K562 (cell line): ENCODE measurements around the gene TRAPPC2L. TPM values are rescaled to one million over a fixed set of nuclear protein-coding genes. Genes with fewer than 3 reads are reported as not detected.

Experiments
- ATAC-seq: fragments of 200-7000 bp; cut with Tn5 transposase; 3 replicates; pipeline ENCODE4 v1.9.1; 2020; ENCODE audit warnings: moderate library complexity
- BruUV-seq: library from RNA; stranded (reverse); fragments of 400-500 nt; replicated peaks from 2 replicates; lab custom pipeline; 2021; lab: Mats Ljungman, UMichigan
- CTCF ChIA-PET: fragments of 300-600 bp; formaldehyde crosslinking; extraction: SDS; loops from one replicate; lab custom pipeline; 2021; ENCODE audit warnings: low intra/inter-chr PET ratio; lab: Yijun Ruan, JAX
- POLR2A ChIA-PET: fragments of 300-600, 350-650 bp; sonication (Branson Sonifier 250); formaldehyde crosslinking; extraction: SDS; loops from one replicate; lab custom pipeline; 2021; ENCODE audit warnings: antibody characterized with exemption, inconsistent platforms; lab: Yijun Ruan, JAX
- DNase-seq, 4 experiments: peaks; one replicate each; pipeline versions ENCODE4 v3.0.0 to v3.0.0-alpha.2; 2011 to 2018; ENCODE audit warnings: low spot score in 3 of 4, mixed read lengths in 3 of 4; ENCODE audit errors: extremely low read depth in 1 of 4
- FAIRE-seq: peaks from 2 replicates; lab custom pipeline; 2011; peaks lifted over from hg19 to GRCh38; lab: Jason Lieb, UNC
- H2AFZ ChIP-seq: 2 replicates; pipeline ENCODE4 v1.6.0; 2011; ENCODE audit warnings: low read depth, low read length, control low read depth, inconsistent platforms
- H3K27ac ChIP-seq: fragments of 200-600 bp; 3 replicates; pipeline ENCODE4 v1.8.0; 2011; ENCODE audit warnings: low read depth, mild to moderate bottlenecking, control low read depth, inconsistent platforms, low read length, moderate library complexity, mixed read lengths; ENCODE audit errors: extremely low read depth
- H3K27me3 ChIP-seq, 2 experiments: fragments of 300-600 bp in 1 of 2; 2 replicates in 1 of 2; 3 replicates in 1 of 2; pipeline versions ENCODE4 v1.6.0 to v1.8.0; 2011; ENCODE audit warnings: inconsistent platforms in 2 of 2, low read length in 2 of 2, mild to moderate bottlenecking in 1 of 2, mixed read lengths in 1 of 2, moderate library complexity in 1 of 2; ENCODE audit not compliant: control insufficient read depth in 2 of 2, insufficient read depth in 2 of 2
- H3K36me3 ChIP-seq: fragments of 300-600 bp; 3 replicates; pipeline ENCODE4 v1.8.0; 2011; ENCODE audit warnings: mild to moderate bottlenecking, low read length, inconsistent platforms; ENCODE audit not compliant: control insufficient read depth, insufficient read depth
- H3K4me1 ChIP-seq, 2 experiments: fragments of 200-600 bp in 1 of 2; replicated peaks in 1 of 2; 2 replicates in 1 of 2; 3 replicates in 1 of 2; pipeline versions ENCODE4 v1.5.1 to v1.8.0; 2011; ENCODE audit warnings: inconsistent platforms in 2 of 2, low read length in 2 of 2, mild to moderate bottlenecking in 1 of 2, mixed read lengths in 1 of 2, moderate library complexity in 1 of 2; ENCODE audit not compliant: control insufficient read depth in 2 of 2, insufficient read depth in 2 of 2
- H3K4me2 ChIP-seq: 2 replicates; pipeline ENCODE4 v1.6.1; 2011; ENCODE audit warnings: low read length, control low read depth, inconsistent platforms, mixed read lengths; ENCODE audit not compliant: insufficient read depth
- H3K4me3 ChIP-seq: fragments of 200-600 bp; sonication (generic), shearing (Covaris generic); 2 replicates; pipeline ENCODE4 v1.5.1; 2016; ENCODE audit warnings: control low read depth, inconsistent platforms
- H3K79me2 ChIP-seq: fragments of 200-600 bp; 3 replicates; pipeline ENCODE4 v1.8.0; 2011; ENCODE audit warnings: low read length, inconsistent platforms; ENCODE audit not compliant: control insufficient read depth, insufficient read depth
- H3K9ac ChIP-seq, 2 experiments: 2 replicates each; pipeline versions ENCODE4 v1.6.0 to v1.6.1; 2011; ENCODE audit warnings: low read depth in 2 of 2, low read length in 2 of 2, control low read depth in 1 of 2, inconsistent platforms in 1 of 2, mild to moderate bottlenecking in 1 of 2, mixed read lengths in 1 of 2; ENCODE audit not compliant: insufficient read depth in 1 of 2
- H3K9me1 ChIP-seq: one replicate; pipeline ENCODE4 v1.6.0; 2011; ENCODE audit warnings: inconsistent platforms, mild to moderate bottlenecking, low read length, moderate library complexity; ENCODE audit not compliant: control insufficient read depth, insufficient read depth
- H3K9me3 ChIP-seq: replicated peaks from 2 replicates; pipeline ENCODE4 v1.5.1; 2011; ENCODE audit warnings: low read depth, low read length, inconsistent platforms; ENCODE audit not compliant: control insufficient read depth, insufficient read depth
- H4K20me1 ChIP-seq: replicated peaks from 2 replicates; pipeline ENCODE4 v1.6.1; 2011; ENCODE audit warnings: low read length, inconsistent platforms, mixed read lengths; ENCODE audit not compliant: control insufficient read depth, insufficient read depth
- CBX5 ChIP-seq: IDR thresholded peaks from 2 replicates; pipeline ENCODE4 v1.6.1; 2014; ENCODE audit warnings: low read depth, borderline replicate concordance
- CEBPG ChIP-seq, 3 experiments: fragments of 200-800 bp in 1 of 3; sonication (Bioruptor generic) in 1 of 3; sonication (generic) in 1 of 3; formaldehyde crosslinking in 1 of 3; IDR thresholded peaks in 2 of 3; conservative IDR thresholded peaks in 1 of 3; 2 replicates each; pipeline versions ENCODE4 v1.6.1 to v1.8.0; 2016 to 2022; ENCODE audit warnings: missing compliant biosample characterization in 2 of 3, missing genetic modification characterization in 2 of 3, mild to moderate bottlenecking in 1 of 3, missing genetic modification reagents in 1 of 3
- HIVEP1 ChIP-seq: fragments of 250-450 bp; sonication (Bioruptor Pico); IDR thresholded peaks from 2 replicates; pipeline ENCODE4 v1.4.0; 2020; ENCODE audit warnings: mild to moderate bottlenecking
- KLF1 ChIP-seq: fragments of 450-650 bp; IDR thresholded peaks from 2 replicates; pipeline ENCODE4 v1.6.1; 2016; ENCODE audit warnings: missing genetic modification characterization, missing compliant biosample characterization
- NBN ChIP-seq: fragments of 450-650 bp; IDR thresholded peaks from 2 replicates; pipeline ENCODE4 v1.6.1; 2016; ENCODE audit warnings: low read depth, mild to moderate bottlenecking
- POLR2A ChIP-seq: fragments of 450-650 bp; conservative IDR thresholded peaks from 2 replicates; pipeline ENCODE4 v1.6.1; 2016
- POLR2G ChIP-seq: fragments of 200-400 bp; formaldehyde crosslinking; IDR thresholded peaks from 2 replicates; pipeline ENCODE4 v1.6.1; 2017; ENCODE audit warnings: low read depth, mild to moderate bottlenecking, antibody characterized with exemption, low read length, moderate library complexity
- POU5F1 ChIP-seq: fragments of 150-350 bp; IDR thresholded peaks from 2 replicates; pipeline ENCODE4 v1.6.1; 2014; ENCODE audit warnings: borderline replicate concordance, low read length, low read depth, mild to moderate bottlenecking; ENCODE audit not compliant: partially characterized antibody
- SMAD2 ChIP-seq: fragments of 150-350 bp; IDR thresholded peaks from 2 replicates; pipeline ENCODE4 v1.6.1; 2014; ENCODE audit warnings: low read depth, mild to moderate bottlenecking, low read length
- SP2 ChIP-seq: IDR thresholded peaks from 2 replicates; pipeline ENCODE4 v1.6.1; 2011; ENCODE audit warnings: mild to moderate bottlenecking, low read depth, low read length, moderate library complexity; ENCODE audit not compliant: poor library complexity, severe bottlenecking; ENCODE audit errors: extremely low read depth
- TEAD1 ChIP-seq, 2 experiments: fragments of 450-650 bp in 1 of 2; sonication (generic) in 1 of 2; formaldehyde crosslinking; IDR thresholded peaks; 2 replicates each; pipeline versions ENCODE4 v1.4.0 to v1.8.0; 2020 to 2022; ENCODE audit warnings: mild to moderate bottlenecking in 2 of 2, missing genetic modification reagents in 1 of 2
- ZBTB7A ChIP-seq: IDR thresholded peaks from 2 replicates; pipeline ENCODE4 v1.6.1; 2011; ENCODE audit warnings: low read depth, mild to moderate bottlenecking, low read length, moderate library complexity, borderline replicate concordance; ENCODE audit not compliant: control insufficient read depth
- WGBS: fragments of 100-300 bp; shearing (Covaris generic); methylation state at CpG from one replicate; pipeline ENCODE4 v1.1.6; 2016; ENCODE audit warnings: low coverage, mixed read lengths; ENCODE audit not compliant: insufficient coverage; ENCODE audit errors: missing lambda C conversion rate; 5-methylcytosine and 5-hydroxymethylcytosine counted together
- in situ Hi-C: fragments of 300-500 bp; cut with MboI; formaldehyde crosslinking; loops from 4 replicates; pipeline ENCODE4 v1.15.0; 2018; ENCODE audit warnings: inconsistent platforms, mixed read lengths
- intact Hi-C: fragments of 100-400 bp; cut with micrococcal nuclease; formaldehyde crosslinking; loops from 2 replicates; pipeline ENCODE4 v1.14.2; 2022
- polyA plus RNA-seq, 8 experiments: library from polyadenylated mRNA; depleted of rRNA in 4 of 8; stranded (reverse) in 5 of 8; unstranded in 3 of 8; fragments of >200 nt; fragmentation: Nextera tagmentation in 2 of 8; fragmentation: Illumina TruSeq in 1 of 8; extraction: Ambion mirVana in 2 of 8; extraction: Trizol in 1 of 8; gene quantifications; 2 replicates each; pipeline versions ENCODE4 v1.2.1 to v1.2.3, GENCODE V29; 2011 to 2014; ENCODE audit warnings: inconsistent platforms in 1 of 8, missing spikeins in 1 of 8
- total RNA-seq, 7 experiments: library from RNA; depleted of rRNA in 6 of 7; stranded (reverse); fragments of >200 nt in 6 of 7; fragmentation: Illumina TruSeq in 2 of 7; extraction: Trizol in 2 of 7; gene quantifications; 2 replicates each; pipeline versions ENCODE4 v1.2.1 to v1.2.3, GENCODE V29; 2011 to 2021; ENCODE audit warnings: low replicate concordance in 1 of 7

Gene TRAPPC2L
- total and polyA plus RNA-seq, 9 of the 15 experiments (the other 6 are each of a cell fraction or from before 2014, with no cell fraction given): 60.4 to 398 (median 97.5) TPM

- Histone ChIP-seq H3K27ac (no peak overlapping the region), H3K4me2 (no peak overlapping the region), H3K9me1 (no peaks in the 10 kb centered on the region), H3K4me1 (peaks cover 0 to 65% of the 10 kb centered on the region in 2 experiments; a peak in 2 of 5 replicates), H4K20me1 (peaks cover 4% of the 10 kb centered on the region; the same call in 1 of the 2 replicates), H2AFZ (no peak overlapping the region), H3K9ac (no peak overlapping the region; a peak in 1 of 4 replicates), H3K9me3 (no peaks in the 10 kb centered on the region), H3K27me3 (no peaks in the 10 kb centered on the region), H3K4me3 (no peak overlapping the region), H3K36me3 (peaks cover 100% of the 10 kb centered on the region), H3K79me2 (no peaks in the 10 kb centered on the region)
- WGBS: 93% methylated on average over 11 of the region's 11 CpGs
- ChIA-PET POLR2A (interaction anchor here (0.7 to 1.2 kb wide), 2 partner anchors 125 to 146 kb away, joined by 3 to 4 read pairs; no protein-coding TSS in a partner anchor), CTCF (no interaction called here)
- in situ Hi-C loops (no loop called here), intact Hi-C loops (no loop called here)
- DNase-seq (no peak), ATAC-seq (no peak), FAIRE-seq (no peak)
- no TSS peak for BruUV-seq
- TF ChIP-seq POLR2G (peak; percentile 43), NBN (no peak), SMAD2 (no peak), CEBPG (CRISPR knock-in tag; IDR thresholded peaks at IDR 0.05) (0 out of 2 replicates have a peak, but pooled peaks have one; percentile 10), CEBPG (tag; conservative IDR thresholded peaks at IDR 0.05 in 1 of 2, IDR thresholded peaks at IDR 0.05 in 1 of 2) (no peak), CBX5 (no peak), POU5F1 (no peak), KLF1 (tag) (no peak), ZBTB7A (no peak), SP2 (no peak), TEAD1 (CRISPR knock-in tag; IDR thresholded peaks at IDR 0.05) (0 out of 4 replicates have a peak, but pooled peaks of 1 of the 2 experiments have one; percentile 14), HIVEP1 (CRISPR knock-in tag) (no peak), POLR2A (peak; percentile 22; the same call in 1 of the 2 replicates)
Measured at GRCh38 chr16:88879788-88880055, 22.8 kb downstream of the TRAPPC2L start.
